Activated CD4-positive, CD25-positive, alpha-beta regulatory T cell treated with anti-CD3 and anti-CD28 coated beads, Interleukin-2, amount 50 U/mL, for 72 hours (primary cell): Measurements from ENCODE around the gene PPP1R3C.

Source experiments
- DNase-seq: peaks from one replicate; pipeline ENCODE4 v3.0.0; 2021

Gene PPP1R3C

DNA sequence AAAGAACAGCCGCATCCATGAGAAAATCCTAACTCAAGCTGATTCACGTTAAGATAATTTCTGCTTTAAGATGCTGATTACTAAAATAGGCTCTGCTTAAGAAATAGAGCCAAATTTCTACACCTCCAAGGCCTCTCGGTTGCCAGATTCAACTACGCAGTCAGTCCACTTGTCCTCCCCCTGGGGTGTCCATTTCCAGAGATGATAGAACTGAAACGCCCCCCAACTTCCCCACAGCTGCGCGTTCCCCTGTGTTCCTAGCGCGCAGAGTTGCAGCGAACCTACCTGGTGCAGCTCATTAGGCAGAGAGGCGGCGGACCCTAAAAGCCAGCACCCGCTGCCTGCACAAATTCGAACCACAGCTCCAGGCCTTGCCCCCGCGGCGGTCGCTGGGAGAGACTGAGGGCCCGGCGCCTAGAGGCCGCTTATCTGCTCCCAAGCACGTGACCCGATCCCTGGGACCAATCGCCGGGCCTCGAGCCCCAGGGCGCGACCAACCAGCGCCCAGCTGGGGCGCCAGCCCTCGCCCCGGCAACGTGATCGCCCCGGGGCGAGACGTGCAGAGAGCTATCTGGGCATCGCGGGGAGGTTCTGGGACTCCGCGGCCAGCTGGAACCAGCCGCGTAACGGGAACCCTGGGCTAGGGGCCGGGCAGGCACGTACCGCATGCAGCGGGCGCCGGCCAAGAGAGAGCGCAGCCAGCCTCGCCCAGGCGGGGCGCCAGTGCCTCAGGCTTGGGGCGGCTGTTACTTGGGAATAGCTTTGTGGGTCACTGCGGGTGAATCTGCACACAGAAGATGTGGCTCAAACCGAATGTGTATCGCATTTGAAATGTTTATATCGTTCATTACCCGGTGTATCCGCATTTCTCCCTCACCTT is at the start of gene PPP1R3C:
PPP1R3C (minus strand) TSS at position 401 of the 880 bp plus-strand sequence; CDS start at position 299, 102 bp downstream.
- DNase-seq, result peak; percentile 41

DNA sequence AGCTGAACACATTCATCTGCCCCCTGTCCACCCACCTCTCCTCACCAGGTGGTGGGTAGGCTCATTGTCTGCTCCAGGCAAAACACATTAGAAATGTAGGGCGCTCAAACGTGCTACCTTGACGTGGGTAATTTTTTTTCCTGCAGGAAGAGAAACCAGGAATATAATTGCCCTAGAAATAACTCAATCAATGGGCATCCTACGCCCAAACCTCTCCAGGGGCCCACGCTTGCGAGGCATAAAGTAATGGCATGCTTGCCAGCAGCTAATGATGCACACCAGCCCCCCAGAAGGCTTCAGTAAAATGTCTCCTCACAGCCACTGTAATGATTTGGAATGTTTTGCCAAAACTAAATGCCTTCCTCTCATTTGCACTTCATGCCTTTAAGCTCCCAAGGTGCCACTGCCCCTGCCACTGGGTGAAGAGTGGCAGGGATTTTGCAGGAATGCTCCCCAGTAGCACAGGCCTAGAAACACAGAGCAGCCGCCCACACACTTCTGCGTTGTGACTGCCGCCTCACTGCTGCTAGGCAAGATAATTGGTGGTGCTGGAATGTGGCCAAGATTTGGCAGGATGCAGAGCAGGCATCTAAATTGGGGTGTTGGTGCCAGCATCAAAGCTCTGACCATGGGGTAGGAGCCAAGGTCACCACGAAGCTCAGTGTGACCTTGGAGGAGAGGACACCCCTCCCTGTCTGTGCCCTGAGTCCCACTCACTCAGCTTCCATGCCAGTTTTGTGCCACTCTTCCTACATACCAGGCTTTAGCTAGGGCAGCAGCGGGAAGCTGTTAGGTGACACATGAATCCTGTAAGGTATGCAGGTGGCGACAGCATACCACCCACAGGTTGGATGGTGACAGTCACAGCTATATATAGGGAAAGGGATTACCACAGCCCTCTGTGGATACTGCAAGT is 48.7 kb upstream of the PPP1R3C start:
- DNase-seq, result no peak

DNA sequence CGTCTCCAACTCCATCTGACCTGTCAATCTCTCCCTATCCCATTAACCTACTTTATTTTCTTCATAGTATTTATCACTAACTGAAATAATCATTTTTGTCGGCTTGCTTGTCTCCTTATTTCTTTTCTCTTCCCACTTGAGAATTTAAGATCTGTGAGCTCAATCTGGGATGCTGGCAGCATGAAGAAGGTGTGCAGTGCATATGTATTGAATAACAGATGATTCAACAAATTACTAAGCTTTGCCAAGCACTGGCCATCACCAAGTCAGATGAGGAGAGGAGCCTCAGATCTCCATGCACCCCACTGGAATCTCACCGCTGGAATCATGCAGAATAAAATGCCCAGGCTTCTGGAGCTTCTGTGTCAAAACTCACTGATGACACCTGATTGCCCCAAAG is 47.6 kb upstream of the PPP1R3C start:
- no peak for DNase-seq

DNA sequence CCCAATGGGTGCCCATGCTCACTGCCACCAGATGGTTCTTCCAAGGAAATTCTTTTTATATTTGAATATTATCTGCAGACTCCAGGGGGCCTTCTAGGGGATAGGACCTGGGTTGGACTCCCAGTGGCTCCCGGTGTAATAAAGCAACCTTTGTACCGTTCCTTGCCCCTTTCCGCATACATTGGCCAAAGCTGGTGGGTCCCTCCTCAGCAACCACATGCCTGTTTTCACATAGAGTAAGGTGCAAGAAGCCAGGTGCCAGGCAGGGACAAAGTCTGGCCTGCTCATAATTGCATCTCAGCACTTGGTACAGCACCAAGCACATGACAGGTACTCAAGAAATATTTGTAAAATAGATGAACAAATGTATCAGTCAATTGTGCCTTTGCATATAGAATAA is 46.4 kb upstream of the PPP1R3C start:
- DNase-seq, result no peak

DNA sequence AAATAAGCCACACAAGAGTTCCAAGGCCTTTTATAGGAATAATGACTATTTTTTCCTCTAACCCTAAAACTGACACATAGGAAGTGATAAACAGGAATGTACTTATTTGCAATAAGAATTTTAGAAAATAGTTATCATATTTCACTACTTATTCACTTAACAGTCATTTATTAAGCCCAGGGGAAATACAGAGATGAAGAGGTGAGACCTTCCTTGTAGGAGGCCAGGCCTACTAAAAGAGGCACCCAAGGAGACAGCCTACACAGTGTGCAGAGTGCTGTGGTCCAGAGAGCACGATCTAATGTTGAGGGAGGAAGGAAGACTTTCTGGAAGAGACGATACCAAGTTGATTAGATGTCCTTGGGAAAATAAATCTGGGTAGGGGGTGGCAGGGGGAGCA is 45.0 kb upstream of the PPP1R3C start:
- DNase-seq, result no peak

DNA sequence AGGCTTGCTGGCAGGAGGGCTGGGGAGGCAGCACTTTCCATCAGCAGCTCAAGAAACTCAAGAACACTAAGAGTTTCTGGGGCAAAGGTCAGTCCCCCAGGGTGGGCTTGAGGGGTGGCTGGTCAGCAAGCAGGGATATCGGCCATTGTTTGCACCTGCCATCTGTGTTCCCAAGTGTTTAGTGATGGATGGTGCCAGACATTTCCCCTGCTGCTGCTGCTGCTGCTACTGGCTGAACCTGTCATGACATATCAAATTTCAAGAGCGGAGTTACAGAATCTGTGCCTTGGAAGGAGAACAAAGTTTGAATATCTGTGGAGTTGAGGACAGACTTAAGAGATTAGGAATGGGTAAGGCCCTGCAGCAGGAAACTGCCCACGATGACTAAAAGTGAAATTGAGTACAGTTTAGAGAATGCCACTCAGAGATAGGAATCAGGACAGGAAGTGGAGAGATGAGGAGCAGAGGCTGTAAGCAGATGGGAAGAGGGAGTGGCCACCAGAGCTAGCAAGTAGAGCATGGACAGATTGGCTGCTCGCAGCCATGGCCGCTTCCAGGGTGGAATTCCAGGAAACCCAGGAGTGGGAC is 39.2 kb upstream of the PPP1R3C start:
- no peak for DNase-seq

DNA sequence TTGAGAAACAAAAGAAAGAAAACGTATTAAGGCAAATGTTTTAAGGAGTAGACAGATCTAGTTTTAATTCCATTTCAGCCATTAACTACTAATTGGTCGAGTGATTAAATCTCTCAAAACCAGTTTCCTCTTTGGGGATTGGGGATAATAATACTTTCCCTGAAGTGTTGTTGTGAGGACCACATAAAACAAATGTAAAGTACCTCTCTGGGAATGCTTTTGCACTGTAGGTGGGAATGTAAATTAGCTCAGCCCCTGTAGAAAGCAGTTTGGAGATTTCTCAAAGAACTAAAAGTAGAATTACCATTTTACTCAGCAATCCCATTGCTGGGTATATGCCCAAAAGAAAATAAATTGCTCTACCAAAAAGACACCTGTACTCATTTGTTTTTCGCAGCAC is 36.0 kb upstream of the PPP1R3C start:
- DNase-seq, result no peak

DNA sequence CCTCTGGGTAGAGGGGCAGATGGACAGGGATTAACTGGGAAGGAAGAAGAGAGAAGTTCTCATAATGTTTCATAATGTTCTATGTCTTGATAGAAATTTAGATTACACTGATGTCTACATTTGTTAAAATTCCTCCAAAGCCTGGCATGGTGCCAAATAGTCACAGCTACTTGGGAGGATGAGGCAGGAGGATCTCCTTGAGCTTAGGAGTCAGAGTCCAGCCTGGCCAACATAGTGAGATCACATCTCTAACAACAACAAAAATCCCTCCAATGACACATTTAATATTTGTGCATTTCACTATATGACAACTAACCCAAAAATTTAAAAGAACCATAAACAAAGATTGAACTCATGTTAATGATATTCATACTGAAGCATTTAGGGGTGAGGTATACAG is 33.0 kb upstream of the PPP1R3C start:
- no peak for DNase-seq

DNA sequence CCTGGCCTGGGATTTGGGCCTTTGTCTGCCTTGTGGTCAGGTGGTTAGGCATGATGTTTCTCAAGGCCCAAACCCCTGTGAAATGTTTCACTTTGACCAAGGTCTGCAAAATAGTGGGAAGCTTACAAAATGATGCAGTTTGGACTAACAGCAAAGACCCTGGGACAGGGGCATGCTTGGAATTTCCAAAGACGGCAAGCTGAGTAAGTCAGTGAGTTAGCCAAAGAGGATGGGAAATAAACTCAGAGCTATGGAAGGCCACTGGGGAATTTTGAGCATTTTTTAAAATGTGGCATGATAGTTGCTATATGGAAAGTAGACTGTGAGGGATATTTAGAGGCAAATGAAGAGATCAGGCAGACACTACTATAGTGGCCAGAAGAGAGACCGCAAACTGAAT is 31.6 kb upstream of the PPP1R3C start:
- DNase-seq, result no peak

DNA sequence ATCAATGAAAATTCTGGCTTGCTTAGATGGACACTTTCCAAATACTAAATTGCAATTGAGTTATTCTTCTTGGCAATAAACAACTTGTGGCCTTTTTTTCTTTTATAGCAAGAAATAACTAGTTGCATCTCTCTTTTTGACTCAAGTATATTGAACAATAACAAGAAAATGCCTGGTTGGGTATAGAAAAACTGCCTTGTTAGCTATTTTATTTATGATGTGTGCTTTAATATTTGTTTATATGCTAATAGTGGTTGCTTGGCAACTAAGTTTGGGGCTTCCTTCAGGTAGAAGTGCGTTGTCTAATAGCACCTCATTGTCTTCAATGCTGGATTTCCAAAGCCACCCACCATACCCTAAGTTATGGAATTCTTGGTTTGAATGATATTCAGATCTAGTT is 30.1 kb upstream of the PPP1R3C start:
- no peak for DNase-seq

DNA sequence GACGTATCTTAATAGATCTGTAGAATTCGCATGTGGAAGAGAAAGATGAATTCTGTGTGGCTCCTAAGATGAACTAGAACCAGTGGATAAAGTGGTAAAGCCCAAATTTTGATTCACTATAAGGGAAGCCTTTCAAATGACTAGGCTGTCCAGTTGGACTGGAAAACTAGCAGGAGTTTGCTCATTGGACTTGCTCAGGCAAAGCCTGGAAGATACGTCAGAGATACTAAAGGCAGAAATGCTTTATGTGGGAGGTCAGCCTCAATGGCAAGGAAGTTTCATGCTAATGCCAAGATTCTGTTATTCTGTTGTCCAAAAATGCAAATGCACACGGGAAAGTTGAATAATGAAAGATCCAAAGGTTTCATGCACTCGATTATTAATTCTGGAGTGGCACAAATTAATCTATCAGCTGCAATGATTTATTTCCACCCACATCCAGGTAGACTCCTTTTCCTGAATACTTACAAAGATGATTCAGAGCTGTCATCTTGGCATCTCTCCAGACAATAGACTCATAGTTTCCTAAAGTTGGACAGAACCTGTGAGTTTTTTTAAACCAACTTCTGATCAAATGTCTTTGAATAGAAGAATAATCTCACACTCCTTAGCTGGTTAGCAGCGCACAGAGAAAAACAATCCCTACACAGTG is 20.5 kb upstream of the PPP1R3C start:
- DNase-seq, result no peak

DNA sequence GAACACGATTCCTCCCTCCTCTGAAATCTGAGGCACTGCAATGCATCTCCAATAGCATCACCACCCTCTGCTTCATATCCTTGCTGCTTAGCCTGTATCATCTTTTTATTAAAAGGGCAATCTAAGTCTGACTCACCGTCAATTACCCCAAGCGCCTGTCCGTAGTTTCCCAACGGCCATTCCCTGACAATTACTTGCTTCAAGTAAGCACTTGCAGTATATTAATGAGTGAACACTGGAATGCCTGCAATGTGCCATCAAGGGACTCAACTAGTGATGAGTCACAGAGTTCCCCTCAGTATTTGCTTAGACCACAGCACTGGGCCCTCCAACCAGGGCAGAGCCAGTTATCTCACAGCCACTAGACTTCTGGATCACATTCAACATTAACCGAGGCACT is 19.5 kb upstream of the PPP1R3C start:
- no peak for DNase-seq

DNA sequence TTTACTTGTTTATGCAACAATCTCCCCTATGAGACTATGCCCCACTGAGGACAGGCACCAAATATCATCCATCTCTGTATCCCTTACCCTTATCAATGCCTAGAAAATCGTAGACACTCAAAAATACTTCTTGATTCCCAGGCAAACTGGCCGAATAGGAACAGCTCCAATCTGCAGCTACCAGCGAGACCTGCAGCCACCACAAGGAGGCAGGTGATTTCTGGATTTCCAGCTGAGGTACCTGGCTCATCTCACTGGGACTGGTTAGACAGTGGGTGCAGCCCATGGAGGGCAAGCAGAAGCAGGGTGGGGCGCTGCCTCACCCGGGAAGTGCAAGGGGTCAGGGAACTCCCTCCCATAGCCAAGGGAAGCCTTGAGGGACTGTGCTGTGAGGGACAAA is 10.8 kb upstream of the PPP1R3C start:
- DNase-seq, result no peak

DNA sequence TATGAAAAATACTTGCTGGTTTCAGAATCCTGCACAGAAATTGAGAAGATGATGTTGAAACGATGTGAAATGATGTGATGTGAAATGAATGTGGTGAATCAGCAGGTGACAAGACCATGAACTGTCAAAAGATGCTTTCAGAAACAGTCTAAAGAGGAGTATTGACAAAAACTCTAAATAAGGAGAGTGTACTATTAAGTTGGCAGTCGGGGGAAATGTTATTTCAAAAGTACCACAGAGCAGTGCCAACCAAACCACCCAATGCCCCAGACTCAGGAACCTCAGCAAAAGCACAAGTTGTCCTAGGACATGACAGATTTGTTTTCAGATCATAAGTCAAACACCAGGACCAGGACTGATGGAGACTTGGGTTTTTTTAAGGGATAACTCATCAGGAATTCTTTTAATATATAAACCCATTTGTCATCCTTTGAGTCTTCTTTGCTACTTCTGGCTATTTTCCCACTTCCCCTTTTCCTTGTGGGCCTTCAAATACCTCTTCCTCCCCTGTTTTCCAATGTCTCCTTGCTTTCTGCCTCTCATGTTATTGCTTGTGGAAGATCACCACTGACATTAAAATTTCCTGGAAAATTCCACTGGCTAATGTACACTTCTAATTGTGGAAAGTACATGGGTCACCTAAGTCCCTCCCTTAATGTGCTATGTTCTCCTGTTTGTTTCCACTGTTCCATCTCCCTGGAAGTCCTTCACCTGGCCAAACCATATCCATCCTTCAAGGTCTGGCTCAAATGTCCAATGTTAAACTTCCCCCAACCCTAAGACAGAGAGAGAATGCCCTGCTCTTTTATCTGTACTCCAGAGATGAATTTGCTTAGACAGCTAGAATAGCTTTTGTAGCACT is 10.2 kb upstream of the PPP1R3C start:
- DNase-seq, result no peak

DNA sequence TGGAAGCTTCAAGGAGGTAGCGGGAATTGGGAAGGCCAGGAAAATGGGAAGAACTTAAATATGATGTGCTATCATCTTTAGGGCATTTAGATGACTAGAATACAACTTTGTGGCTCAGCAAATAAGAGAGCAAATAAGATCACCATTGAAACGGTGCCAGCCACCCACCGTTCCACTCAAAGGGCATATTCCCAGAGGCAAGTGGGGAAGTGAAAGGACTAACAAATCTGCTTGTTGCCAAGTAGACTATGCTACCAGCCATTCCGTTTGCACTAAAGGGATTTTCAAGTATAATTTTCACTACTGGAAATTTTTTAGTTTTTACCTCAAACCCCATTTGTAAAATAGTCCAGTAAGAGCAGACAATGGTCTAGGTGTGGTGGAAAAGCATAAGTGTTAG is 4.0 kb upstream of the PPP1R3C start:
- no peak for DNase-seq

DNA sequence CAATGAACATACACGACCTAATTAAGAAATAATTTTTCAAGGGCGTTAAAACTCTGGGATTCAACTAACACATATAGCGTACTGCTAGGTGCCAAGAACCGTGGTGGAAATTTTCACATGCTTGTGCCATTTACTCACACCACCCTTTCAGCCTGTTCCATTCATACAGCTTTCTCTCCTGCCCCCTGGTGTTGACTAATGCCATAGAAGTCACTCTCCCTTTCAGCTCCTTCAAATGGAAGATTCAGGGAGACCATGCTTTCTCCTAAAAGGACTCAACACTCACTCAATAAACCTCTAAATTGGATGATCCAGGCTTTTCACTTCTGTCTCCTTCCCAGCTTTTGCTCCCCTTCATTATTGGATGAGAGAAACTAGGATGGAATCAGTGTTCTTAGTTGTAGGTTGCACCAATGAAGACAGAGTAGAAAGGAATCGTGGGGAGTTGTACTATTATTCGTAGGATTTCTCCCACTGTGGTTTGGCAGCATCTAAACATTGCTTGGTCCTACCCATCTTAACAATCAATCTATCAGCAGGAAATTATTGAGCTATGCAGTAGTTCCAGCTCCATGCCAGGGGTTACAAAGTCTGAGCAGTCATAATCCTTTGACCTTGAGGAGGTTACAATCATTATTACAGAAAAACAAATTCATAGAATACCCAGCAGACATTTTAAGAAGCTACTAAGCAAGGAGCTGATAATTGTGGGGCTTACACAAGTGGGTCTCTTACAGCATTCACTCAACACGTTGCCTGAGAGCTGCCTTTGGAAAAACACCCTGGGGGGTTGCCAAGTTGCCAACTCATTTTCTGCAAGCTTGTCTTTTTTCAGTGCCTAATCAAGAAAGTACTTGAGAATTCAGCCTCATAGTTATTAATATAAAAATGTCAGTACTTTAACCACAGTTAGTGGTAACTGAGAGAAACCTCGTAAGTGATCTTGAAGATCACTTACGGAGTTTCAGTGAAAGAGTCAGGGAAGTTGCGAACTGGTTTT is 2.8 kb upstream of the PPP1R3C start:
- no peak for DNase-seq

DNA sequence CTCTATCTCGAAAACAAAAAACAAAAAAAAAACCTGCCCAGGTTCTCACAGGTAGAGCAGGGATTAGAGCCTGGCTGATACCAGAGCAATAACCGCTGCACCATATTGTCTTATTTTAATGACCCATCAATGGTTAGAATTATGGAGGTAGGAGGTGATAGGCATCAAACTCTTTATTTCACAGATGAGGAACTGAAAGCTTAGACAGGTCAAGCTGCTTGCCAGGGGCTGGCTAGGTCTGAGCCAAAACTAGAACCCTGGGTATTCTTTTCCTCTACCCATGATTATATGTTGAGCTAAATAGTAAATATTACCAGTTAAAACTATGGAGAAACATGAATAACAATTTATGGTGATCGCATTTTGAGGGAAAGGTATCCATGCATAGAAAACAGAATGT is 2.0 kb upstream of the PPP1R3C start:
- DNase-seq, result no peak

DNA sequence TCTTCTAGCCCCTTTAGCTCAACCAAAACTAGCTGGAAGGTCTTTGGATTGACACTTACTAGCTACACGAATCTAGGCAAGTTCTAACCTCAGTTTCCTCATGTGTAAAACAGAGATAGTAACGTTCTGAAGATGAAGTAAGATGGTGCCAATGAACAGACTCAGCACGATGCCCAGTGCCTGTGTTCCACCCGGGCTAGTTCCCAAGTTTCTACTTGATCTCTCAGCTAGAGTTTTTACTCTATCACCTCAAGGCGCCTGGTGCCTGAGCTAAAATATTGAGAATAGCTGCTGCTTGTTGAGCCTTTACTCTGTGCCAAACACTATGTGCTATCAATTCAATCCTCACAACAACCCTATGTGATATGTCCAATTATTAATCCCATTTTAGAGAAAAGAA is 1.4 kb upstream of the PPP1R3C start:
- DNase-seq, result no peak

DNA sequence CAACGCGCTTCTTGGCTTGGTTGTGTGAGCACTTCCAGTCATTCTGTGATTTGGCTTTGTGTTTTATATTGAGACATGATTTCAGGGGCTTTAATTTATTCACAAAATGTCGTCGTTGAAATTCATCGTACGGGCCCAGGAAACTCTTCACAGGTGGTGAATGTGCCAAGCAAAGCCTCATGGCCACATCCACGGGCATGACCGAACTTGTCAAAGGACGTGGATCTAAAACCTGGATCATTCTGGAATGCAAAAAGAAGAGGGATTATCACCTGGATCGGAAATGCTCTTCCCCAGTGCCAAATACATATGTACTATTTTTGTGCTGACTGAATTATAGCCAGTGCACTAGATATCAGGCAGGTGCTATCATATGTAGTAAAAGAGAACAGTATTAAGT is 2.2 kb downstream of the PPP1R3C start:
- DNase-seq, result no peak

DNA sequence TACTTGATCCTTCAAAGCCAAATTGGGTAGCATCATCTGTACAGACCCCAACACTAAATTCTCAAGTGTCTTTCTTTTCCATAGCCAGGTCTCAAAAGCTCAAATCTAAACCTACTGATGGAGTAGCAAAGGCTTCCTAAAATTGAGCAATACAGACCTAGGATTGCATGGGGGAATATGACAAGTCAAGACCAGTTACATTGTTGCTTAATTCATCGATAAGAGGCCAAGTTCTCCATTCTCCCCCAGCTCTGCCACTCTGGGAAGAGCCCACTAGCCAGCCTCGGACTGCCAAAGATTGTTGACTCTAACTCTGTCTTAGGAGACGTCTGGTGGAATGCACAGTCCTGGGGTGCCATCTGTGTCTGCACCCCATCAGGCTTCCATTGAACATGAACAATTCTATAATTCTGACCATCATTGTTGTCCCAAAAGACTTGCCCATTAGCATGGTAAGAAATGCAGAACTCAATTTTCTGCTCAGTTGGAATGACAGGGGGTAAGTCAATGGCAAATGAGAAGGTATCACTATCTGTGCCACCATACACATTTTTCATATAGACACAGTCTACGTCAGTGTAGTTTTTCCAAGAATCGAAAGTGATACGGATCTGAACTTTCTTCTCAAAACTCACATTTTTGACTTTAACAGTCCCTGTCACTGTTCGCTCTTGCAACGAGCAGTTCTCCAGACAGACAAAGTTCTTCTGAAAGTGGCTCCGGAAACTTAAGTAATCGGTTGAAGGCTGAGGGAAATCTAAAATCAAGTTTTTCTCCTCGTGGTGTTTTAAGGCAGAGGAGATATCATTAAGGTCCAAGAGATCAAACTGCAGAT is 2.9 kb downstream of the PPP1R3C start:
- no peak for DNase-seq
